ENCODE results near the gene GSS. TPM values are rescaled to one million over a fixed set of nuclear protein-coding genes. Genes with fewer than 3 reads are reported as not detected.

GSS gene
- total RNA-seq, 4 donors from 2014 or later: 49.9 to 56.7 (median 52.9) TPM

DNA sequence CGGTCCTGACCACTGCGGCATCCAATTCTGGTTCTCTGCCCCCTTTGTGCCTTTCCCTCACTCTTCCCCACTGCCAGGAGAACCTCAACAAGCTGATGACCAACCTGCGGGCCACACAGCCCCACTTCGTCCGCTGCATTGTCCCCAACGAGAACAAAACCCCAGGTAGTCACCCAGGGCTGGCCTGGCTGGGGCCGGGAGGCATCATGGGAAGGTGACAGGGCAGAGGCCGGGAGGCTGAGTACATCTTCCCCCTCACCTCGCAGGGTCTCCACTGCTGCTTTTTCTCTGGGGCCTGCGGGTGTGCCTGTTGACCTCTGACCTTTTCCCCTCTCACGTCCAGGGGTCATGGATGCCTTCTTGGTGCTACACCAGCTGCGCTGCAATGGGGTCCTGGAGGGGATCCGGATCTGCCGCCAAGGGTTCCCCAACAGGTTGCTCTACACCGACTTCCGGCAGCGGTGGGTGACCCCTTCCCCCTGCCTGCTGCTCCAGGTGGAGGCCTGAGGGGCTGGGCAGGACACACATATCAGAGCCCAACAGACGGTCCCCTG is 35.1 kb upstream of the GSS start:
- 80 to 87% methylated on average over 14 to 18 of the region's 18 CpGs for WGBS, 2 donors
- H3K4me3 ChIP-seq (ENCODE audit: low read depth, poor library complexity, severe bottlenecking): no peak overlapping the region
- TF ChIP-seq, protein P1, sequence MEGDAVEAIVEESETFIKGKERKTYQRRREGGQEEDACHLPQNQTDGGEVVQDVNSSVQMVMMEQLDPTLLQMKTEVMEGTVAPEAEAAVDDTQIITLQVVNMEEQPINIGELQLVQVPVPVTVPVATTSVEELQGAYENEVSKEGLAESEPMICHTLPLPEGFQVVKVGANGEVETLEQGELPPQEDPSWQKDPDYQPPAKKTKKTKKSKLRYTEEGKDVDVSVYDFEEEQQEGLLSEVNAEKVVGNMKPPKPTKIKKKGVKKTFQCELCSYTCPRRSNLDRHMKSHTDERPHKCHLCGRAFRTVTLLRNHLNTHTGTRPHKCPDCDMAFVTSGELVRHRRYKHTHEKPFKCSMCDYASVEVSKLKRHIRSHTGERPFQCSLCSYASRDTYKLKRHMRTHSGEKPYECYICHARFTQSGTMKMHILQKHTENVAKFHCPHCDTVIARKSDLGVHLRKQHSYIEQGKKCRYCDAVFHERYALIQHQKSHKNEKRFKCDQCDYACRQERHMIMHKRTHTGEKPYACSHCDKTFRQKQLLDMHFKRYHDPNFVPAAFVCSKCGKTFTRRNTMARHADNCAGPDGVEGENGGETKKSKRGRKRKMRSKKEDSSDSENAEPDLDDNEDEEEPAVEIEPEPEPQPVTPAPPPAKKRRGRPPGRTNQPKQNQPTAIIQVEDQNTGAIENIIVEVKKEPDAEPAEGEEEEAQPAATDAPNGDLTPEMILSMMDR (IDR thresholded peaks at IDR 0.05): no peak
- TF ChIP-seq POLR2A (IDR thresholded peaks at IDR 0.05): no peak
- no peak for DNase-seq (ENCODE audit: low spot score in 2 of 2)
- intact Hi-C loops (cut with DNase I; ENCODE audit: low total_unique reads): no loop called here

DNA sequence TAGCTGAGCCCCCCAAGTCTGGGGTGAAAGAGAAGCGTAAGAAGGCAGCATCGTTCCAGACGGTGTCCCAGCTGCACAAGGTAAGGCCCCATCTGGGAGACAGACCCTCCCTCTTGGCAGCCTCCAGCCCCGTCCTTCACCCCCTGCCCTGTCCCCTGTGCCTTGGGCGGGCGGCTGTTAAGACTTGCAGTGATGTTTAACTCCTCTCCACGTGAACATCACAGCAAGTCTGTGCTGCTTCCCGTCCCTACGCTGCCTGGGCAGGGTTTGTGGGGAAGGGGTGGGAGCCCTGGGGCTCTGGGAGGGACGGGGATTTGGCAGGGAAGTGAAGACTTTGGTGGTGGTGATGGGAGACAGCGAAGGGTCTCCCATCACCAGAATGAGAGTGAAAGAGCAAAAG is 34.6 kb upstream of the GSS start:
- TF ChIP-seq, protein P1 (IDR thresholded peaks at IDR 0.05): no peak
- no peak for TF ChIP-seq POLR2A (IDR thresholded peaks at IDR 0.05)
- 44 to 47% methylated on average over 11 of the region's 11 CpGs for WGBS, 2 donors
- no peak for DNase-seq (ENCODE audit: low spot score in 2 of 2)
- intact Hi-C loops (cut with DNase I; ENCODE audit: low total_unique reads): no loop called here
- no peak overlapping the region for H3K4me3 ChIP-seq (ENCODE audit: low read depth, poor library complexity, severe bottlenecking)

DNA sequence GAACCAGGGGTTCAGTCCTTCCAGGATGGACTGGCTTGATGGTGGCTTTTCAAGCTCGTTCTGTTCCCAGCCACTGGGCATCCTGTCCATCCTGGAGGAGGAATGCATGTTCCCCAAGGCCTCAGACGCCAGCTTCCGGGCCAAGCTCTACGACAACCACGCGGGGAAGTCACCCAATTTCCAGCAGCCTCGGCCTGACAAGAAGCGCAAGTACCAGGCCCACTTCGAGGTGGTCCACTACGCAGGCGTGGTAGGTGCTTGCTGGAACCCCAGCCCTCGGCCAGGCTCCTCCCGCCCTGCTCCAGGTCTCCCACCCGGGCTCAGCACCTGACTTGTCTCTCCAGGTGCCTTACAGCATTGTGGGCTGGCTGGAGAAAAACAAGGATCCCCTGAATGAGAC is 34.1 kb upstream of the GSS start:
- no peak for TF ChIP-seq POLR2A (IDR thresholded peaks at IDR 0.05)
- TF ChIP-seq, protein P1 (IDR thresholded peaks at IDR 0.05): no peak
- 69 to 78% methylated on average over 11 to 13 of the region's 14 CpGs for WGBS, 2 donors
- intact Hi-C loops (cut with DNase I; ENCODE audit: low total_unique reads): no loop called here
- no peak for DNase-seq (ENCODE audit: low spot score in 2 of 2)
- no peak overlapping the region for H3K4me3 ChIP-seq (ENCODE audit: low read depth, poor library complexity, severe bottlenecking)

DNA sequence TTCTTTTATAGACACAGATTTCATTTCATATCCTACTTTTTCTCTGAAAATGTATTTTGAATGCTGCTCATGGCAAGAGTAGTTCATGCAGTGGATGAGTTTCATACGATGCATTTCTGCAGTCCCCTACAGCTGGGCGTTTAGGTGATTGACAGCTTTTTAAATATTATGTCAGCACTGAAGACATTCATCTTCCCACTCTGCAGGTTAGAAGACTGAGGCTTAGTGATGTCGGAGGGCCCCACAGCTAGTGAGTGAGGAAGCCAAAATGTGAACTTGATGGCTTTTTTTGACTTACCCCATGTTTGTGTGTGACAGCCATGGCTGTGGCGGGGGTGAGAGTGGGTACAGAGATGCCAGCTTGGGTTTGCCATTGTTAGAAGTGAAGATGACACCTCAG is 33.5 kb upstream of the GSS start:
- TF ChIP-seq, protein P1 (IDR thresholded peaks at IDR 0.05): no peak
- TF ChIP-seq POLR2A (IDR thresholded peaks at IDR 0.05): no peak
- H3K4me3 ChIP-seq (ENCODE audit: low read depth, poor library complexity, severe bottlenecking): no peak overlapping the region
- intact Hi-C loops (cut with DNase I; ENCODE audit: low total_unique reads): no loop called here

DNA sequence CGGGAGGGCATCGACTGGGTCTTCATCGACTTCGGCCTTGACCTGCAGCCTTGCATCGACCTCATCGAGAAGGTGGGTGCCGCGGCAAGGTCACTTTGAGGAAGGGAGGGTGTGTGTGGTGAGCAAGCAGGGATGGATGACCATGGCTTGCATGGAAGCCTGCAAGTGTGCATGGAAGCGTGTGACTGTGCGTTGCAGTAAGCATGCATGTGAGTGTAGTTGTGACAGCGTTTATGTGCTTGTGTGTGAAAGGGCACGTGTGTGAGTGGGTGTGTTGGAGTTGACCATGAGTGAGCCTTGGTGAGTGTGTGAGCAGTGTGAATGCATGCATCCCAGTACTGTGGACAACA is 32.6 kb upstream of the GSS start:
- no peak for DNase-seq (ENCODE audit: low spot score in 2 of 2)
- no peak overlapping the region for H3K4me3 ChIP-seq (ENCODE audit: low read depth, poor library complexity, severe bottlenecking)
- WGBS, 2 donors: 79 to 83% methylated on average over 12 of the region's 12 CpGs
- TF ChIP-seq POLR2A (IDR thresholded peaks at IDR 0.05): no peak
- TF ChIP-seq, protein P1 (IDR thresholded peaks at IDR 0.05): no peak
- intact Hi-C loops (cut with DNase I; ENCODE audit: low total_unique reads): no loop called here

More for the DNA sequence above, 33.5 kb upstream of the GSS start:
- WGBS, 2 donors: 89 to 93% methylated on average over 4 of the region's 4 CpGs
- DNase-seq (ENCODE audit: low spot score in 2 of 2): no peak
